ENCODE measurements around the gene WWC2.
"Not testable (repeated sequence)": the region's sequence is repeated elsewhere in the genome, so short reads cannot be mapped to it uniquely, and the experiment has no call there.

WWC2 gene

GRCh38 chr4:183172881-183173280 is 73.8 kb downstream of the WWC2 start:
- DNase-seq (ENCODE audit: low read depth): no peak

GRCh38 chr4:183173580-183174526 is 74.8 kb downstream of the WWC2 start:
- no peak for DNase-seq (ENCODE audit: low read depth)

GRCh38 chr4:183175631-183176232 is 76.7 kb downstream of the WWC2 start:
- no peak for DNase-seq (ENCODE audit: low read depth)

GRCh38 chr4:183177001-183177400 is 77.9 kb downstream of the WWC2 start:
- DNase-seq (ENCODE audit: low read depth): no peak

GRCh38 chr4:183178201-183178600 is 79.1 kb downstream of the WWC2 start:
- no peak for DNase-seq (ENCODE audit: low read depth)

GRCh38 chr4:183180096-183180495 is 81.0 kb downstream of the WWC2 start:
- no peak for DNase-seq (ENCODE audit: low read depth)

- DNase-seq (ENCODE audit: low read depth): no peak
Observed at GRCh38 chr4:183180621-183181020, 81.6 kb downstream of the WWC2 start.

- no peak for DNase-seq (ENCODE audit: low read depth)
Observed at GRCh38 chr4:183181081-183181480, 82.0 kb downstream of the WWC2 start.

- DNase-seq (ENCODE audit: low read depth): peak; percentile 7
Observed at GRCh38 chr4:183182873-183183725, 84.0 kb downstream of the WWC2 start.

- DNase-seq (ENCODE audit: low read depth): no peak
Observed at GRCh38 chr4:183183906-183184535, 85.0 kb downstream of the WWC2 start.

GRCh38 chr4:183185018-183185417 is 86.0 kb downstream of the WWC2 start:
- no peak for DNase-seq (ENCODE audit: low read depth)

GRCh38 chr4:183185559-183185958 is 86.5 kb downstream of the WWC2 start:
- DNase-seq (ENCODE audit: low read depth): no peak

- no peak for DNase-seq (ENCODE audit: low read depth)
Observed at GRCh38 chr4:183186813-183187212, 87.8 kb downstream of the WWC2 start.

GRCh38 chr4:183190900-183191527 is 92.0 kb downstream of the WWC2 start:
- DNase-seq (ENCODE audit: low read depth): no peak

- no peak for DNase-seq (ENCODE audit: low read depth)
Observed at GRCh38 chr4:183191630-183192029, 92.6 kb downstream of the WWC2 start.

- no peak for DNase-seq (ENCODE audit: low read depth)
Observed at GRCh38 chr4:183192571-183192970, 93.5 kb downstream of the WWC2 start.

- DNase-seq (ENCODE audit: low read depth): not testable (repeated sequence)
Observed at GRCh38 chr4:183193730-183194338, 94.8 kb downstream of the WWC2 start.

- DNase-seq (ENCODE audit: low read depth): no peak
Observed at GRCh38 chr4:183195534-183195933, 96.5 kb downstream of the WWC2 start.

- DNase-seq (ENCODE audit: low read depth): no peak
Observed at GRCh38 chr4:183197140-183197539, 98.1 kb downstream of the WWC2 start.

GRCh38 chr4:183200453-183200852 is 101.4 kb downstream of the WWC2 start:
- DNase-seq (ENCODE audit: low read depth): no peak

- no peak for DNase-seq (ENCODE audit: low read depth)
Observed at GRCh38 chr4:183201331-183201730, 102.3 kb downstream of the WWC2 start.

Data from activated T-cell treated with anti-CD3 and anti-CD28 coated beads for 48 hours (primary cell).